HL-60 (cell line): ENCODE data around the gene RTP5.

Experiments
- DNase-seq, 2 experiments: peaks; one replicate each; pipeline ENCODE4 v3.0.0-alpha.2; 2010 to 2020; ENCODE audit warnings: low read depth in 1 of 2, low spot score in 1 of 2
- H3K27ac ChIP-seq: fragments of 250-450 bp; sonication (Bioruptor Pico); replicated peaks from 2 replicates; pipeline ENCODE4 v1.5.1; 2020; ENCODE audit warnings: mild to moderate bottlenecking, moderate library complexity
- H3K27me3 ChIP-seq: fragments of 250-450 bp; sonication (Bioruptor Pico); 2 replicates; pipeline ENCODE4 v1.5.1; 2021; ENCODE audit warnings: mild to moderate bottlenecking, moderate library complexity; ENCODE audit not compliant: insufficient read depth, poor library complexity, severe bottlenecking
- H3K4me3 ChIP-seq: replicated peaks from 2 replicates; pipeline ENCODE4 v1.5.1; 2011; ENCODE audit warnings: mild to moderate bottlenecking, control low read depth, low read length; ENCODE audit not compliant: insufficient read depth
- GABPA ChIP-seq: IDR thresholded peaks from 2 replicates; pipeline ENCODE4 v1.6.1; 2012; ENCODE audit warnings: low read depth
- POLR2AphosphoS5 ChIP-seq: IDR thresholded peaks from 2 replicates; pipeline ENCODE4 v1.6.1; 2012; ENCODE audit warnings: low read depth
- REST ChIP-seq: IDR thresholded peaks from 2 replicates; pipeline ENCODE4 v1.6.1; 2012; ENCODE audit warnings: low read depth; ENCODE audit not compliant: insufficient replicate concordance
- SPI1 ChIP-seq: IDR thresholded peaks from 2 replicates; pipeline ENCODE4 v1.6.1; 2012; ENCODE audit warnings: low read depth, mild to moderate bottlenecking, borderline replicate concordance
- TF ChIP-seq, protein P1 (sequence below): IDR thresholded peaks from one replicate; pipeline ENCODE4 v1.5.1; 2011; ENCODE audit warnings: low read length, control low read depth, inconsistent platforms; ENCODE audit not compliant: insufficient read depth

Gene RTP5

DNA sequence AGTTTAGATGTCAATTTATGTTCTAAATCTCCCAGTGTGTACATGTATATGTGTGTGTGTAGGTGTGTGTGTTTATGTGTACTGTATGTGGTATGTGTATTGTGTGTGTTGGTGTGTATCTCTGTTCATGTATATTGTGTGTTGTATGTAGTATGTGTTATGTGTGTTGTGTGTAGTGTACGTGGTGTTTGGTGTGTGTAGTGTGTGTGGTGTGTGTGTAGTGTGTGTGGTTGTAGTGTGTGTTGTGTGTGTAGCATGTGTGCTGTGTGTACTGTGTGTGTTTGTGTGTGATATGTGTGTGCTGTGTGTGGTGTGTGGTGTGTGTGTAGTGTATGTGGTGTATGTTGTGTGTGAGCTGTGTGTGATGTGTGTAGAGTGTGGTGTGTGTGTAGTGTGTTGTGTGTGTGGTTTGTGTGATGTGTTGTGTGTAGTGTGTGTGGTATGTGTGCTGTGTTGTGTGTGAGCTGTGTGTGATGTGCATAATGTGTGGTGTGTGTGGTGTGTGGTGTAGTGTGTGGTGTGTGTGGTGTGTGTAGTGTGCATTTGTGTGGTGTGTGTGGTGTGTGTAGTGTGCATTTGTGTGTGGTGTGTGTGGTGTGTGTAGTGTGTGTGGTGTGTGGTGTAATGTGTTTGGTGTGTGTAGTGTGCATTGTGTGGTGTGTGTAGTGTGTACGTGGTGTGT, 5.2 kb upstream of the RTP5 start:
- no peak for DNase-seq
- no peak for TF ChIP-seq GABPA
- TF ChIP-seq, protein P1, sequence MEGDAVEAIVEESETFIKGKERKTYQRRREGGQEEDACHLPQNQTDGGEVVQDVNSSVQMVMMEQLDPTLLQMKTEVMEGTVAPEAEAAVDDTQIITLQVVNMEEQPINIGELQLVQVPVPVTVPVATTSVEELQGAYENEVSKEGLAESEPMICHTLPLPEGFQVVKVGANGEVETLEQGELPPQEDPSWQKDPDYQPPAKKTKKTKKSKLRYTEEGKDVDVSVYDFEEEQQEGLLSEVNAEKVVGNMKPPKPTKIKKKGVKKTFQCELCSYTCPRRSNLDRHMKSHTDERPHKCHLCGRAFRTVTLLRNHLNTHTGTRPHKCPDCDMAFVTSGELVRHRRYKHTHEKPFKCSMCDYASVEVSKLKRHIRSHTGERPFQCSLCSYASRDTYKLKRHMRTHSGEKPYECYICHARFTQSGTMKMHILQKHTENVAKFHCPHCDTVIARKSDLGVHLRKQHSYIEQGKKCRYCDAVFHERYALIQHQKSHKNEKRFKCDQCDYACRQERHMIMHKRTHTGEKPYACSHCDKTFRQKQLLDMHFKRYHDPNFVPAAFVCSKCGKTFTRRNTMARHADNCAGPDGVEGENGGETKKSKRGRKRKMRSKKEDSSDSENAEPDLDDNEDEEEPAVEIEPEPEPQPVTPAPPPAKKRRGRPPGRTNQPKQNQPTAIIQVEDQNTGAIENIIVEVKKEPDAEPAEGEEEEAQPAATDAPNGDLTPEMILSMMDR, result no peak
- TF ChIP-seq SPI1, result no peak
- TF ChIP-seq REST, result no peak
- no peak for TF ChIP-seq POLR2AphosphoS5
- no peak overlapping the region for H3K27ac ChIP-seq
- H3K4me3 ChIP-seq, result no peak overlapping the region
- H3K27me3 ChIP-seq, result peaks cover 50% of the 10 kb centered on the region

GRCh38 chr2:241864850-241865213, 4.7 kb upstream of the RTP5 start:
- Histone ChIP-seq H3K27ac (no peak overlapping the region), H3K4me3 (no peak overlapping the region), H3K27me3 (peaks cover 54% of the 10 kb centered on the region)
- TF ChIP-seq REST (no peak), GABPA (no peak), SPI1 (no peak), POLR2AphosphoS5 (no peak)
- TF ChIP-seq, protein P1, result no peak
- no peak for DNase-seq

DNA sequence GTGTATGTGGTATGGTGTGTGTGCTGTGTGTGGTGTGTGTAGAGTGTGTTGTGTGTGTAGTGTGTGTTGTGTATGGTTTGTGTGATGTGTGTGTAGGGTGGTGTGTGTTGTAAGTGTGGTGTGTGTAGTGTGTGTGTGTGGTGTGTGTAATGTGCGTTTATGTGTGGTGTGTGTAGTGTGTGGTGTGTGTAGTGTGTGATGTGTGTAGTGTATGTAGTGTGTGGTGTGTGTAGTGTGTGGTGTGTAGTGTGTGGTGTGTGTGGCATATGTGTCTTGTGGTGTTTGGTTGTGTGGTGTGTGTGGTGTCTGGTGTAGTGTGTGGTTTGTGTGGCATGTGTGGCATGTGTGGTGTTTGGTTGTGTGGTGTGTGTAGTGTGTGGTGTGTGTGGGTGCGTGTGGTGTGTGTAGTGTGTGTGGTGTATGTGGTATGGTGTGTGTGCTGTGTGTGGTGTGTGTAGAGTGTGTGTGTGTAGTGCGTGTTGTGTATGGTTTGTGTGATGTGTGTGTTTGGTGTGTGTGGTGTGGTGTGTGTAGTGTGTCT, 4.0 kb upstream of the RTP5 start:
- Histone ChIP-seq H3K27ac (no peak overlapping the region), H3K27me3 (peaks cover 61% of the 10 kb centered on the region), H3K4me3 (no peak overlapping the region)
- DNase-seq, result no peak
- no peak for TF ChIP-seq SPI1

- H3K27ac ChIP-seq, result no peak overlapping the region
- no peak for DNase-seq
Observed at GRCh38 chr2:241865957-241866789, 3.4 kb upstream of the RTP5 start.

More at GRCh38 chr2:241865957-241866789, 3.4 kb upstream of the RTP5 start:
- TF ChIP-seq GABPA (no peak), SPI1 (no peak), POLR2AphosphoS5 (no peak), REST (no peak)
- TF ChIP-seq, protein P1, result no peak
- H3K27me3 ChIP-seq, result peaks cover 63% of the 10 kb centered on the region
- H3K4me3 ChIP-seq, result no peak overlapping the region
